GM12801 (cell line): ENCODE results near the gene RHOT2.

Source experiments
- TF ChIP-seq, protein P1 (sequence below): IDR thresholded peaks from one replicate; pipeline ENCODE4 v1.5.1; 2011; ENCODE audit warnings: control low read depth; ENCODE audit not compliant: insufficient read length; ENCODE audit errors: extremely low read depth

The RHOT2 gene

DNA sequence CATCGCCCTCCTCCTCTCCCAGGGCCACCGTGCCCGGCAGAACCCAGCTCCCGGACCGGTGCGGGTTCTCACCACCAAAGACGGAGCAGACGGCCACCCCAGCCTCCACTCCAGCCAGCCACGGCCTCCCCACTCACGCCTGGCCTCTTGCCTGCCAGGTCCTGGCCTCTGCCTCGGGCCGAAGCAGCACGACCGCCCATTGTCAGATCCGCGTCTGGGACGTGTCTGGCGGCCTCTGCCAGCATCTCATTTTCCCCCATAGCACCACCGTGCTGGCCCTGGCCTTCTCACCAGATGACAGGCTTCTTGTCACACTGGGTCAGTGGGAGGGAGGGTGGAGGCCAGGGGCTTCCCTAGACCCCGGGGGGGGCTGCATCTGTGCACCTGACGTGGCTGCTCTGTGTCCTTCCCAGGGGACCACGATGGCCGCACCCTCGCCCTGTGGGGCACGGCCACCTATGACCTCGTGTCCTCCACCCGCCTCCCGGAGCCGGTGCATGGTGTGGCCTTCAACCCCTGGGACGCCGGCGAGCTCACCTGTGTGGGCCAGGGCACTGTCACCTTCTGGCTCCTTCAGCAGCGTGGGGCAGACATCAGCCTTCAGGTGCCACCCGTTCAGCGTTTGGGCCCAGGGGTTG is 6.6 kb upstream of the RHOT2 start:
- TF ChIP-seq, protein P1, sequence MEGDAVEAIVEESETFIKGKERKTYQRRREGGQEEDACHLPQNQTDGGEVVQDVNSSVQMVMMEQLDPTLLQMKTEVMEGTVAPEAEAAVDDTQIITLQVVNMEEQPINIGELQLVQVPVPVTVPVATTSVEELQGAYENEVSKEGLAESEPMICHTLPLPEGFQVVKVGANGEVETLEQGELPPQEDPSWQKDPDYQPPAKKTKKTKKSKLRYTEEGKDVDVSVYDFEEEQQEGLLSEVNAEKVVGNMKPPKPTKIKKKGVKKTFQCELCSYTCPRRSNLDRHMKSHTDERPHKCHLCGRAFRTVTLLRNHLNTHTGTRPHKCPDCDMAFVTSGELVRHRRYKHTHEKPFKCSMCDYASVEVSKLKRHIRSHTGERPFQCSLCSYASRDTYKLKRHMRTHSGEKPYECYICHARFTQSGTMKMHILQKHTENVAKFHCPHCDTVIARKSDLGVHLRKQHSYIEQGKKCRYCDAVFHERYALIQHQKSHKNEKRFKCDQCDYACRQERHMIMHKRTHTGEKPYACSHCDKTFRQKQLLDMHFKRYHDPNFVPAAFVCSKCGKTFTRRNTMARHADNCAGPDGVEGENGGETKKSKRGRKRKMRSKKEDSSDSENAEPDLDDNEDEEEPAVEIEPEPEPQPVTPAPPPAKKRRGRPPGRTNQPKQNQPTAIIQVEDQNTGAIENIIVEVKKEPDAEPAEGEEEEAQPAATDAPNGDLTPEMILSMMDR, result no peak

DNA sequence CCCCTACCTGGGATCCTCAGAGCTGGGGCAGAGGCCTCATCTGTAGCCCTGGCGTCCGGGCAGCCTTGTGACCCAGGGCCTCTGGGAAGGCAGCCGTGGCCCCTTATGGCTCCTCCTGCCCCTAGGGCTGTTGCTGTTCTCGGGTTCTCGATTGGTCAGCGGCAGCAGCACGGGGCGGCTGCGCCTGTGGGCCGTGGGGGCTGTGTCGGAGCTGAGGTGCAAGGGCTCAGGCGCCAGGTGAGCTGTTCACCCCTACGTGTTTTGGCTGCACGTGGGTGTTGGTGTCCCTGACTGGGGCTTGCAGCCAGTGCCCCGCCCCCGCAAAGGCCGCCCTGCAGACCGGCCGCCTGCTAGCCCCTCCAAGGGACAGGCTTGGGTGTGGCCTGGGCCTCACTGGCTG is 5.8 kb upstream of the RHOT2 start:
- TF ChIP-seq, protein P1, result no peak

DNA sequence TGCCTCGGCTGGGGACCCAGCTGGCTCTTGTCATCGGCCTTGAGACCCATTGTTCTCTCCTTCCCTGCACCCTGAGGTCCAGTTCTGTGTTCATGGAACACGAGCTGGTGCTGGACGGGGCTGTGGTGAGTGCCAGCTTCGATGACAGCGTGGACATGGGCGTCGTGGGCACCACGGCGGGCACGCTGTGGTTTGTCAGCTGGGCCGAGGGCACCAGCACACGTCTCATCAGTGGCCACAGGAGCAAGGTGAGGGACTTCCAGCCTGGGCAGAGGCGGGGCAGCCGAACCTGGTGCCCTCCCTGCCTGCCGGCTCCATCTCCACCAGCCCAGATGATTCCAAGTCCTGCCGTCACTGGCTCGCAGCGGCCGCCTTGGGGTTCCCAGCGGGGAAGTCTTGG is 5.3 kb upstream of the RHOT2 start:
- TF ChIP-seq, protein P1, result no peak

DNA sequence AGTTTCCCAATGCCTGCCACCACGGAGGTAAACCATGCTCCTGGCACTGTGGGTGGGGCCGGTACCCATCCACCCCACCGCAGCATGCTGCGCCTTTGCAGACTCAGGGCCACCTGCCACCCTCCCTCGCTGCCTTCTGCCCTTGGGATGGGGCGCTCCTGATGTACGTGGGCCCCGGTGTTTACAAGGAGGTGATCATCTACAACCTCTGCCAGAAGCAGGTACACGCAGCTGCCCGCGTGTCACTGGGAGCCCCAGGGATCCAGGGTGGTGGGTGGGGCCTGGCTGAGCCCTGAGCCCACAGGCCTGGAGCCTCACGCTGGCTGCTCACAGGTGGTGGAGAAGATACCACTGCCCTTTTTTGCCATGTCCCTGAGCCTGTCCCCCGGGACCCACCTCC is 1.4 kb upstream of the RHOT2 start:
- TF ChIP-seq, protein P1, result no peak

DNA sequence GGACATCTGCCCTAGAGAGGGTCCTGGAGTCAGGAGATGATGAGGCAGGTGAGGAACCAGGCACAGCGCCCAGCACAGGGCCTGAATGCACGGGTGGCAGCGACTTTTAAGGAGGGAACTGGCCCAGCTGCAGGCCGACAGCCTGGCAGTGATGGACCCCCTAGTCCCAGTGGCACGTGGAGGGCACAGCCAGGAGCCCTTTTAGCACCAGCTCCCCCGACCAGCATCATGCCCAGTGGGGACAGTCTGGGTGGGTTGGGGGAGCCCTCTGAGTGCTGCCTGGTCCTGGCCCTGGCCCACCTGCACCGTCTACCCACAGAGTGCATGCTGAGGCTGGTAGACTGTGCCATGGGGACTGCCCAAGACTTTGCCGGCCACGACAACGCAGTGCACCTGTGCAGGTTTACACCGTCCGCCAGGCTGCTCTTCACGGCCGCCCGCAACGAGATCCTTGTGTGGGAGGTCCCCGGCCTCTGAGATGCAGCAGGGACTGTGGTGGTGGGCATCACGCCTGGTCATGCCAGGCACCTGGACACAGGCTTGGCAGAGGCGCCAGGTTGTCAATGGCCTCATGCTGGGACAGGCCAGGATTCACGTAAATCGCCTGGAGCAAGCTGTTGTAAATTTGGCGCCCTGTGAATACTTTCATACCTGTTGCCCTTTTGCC is 686 bp upstream of the RHOT2 start:
- TF ChIP-seq, protein P1, result no peak

DNA sequence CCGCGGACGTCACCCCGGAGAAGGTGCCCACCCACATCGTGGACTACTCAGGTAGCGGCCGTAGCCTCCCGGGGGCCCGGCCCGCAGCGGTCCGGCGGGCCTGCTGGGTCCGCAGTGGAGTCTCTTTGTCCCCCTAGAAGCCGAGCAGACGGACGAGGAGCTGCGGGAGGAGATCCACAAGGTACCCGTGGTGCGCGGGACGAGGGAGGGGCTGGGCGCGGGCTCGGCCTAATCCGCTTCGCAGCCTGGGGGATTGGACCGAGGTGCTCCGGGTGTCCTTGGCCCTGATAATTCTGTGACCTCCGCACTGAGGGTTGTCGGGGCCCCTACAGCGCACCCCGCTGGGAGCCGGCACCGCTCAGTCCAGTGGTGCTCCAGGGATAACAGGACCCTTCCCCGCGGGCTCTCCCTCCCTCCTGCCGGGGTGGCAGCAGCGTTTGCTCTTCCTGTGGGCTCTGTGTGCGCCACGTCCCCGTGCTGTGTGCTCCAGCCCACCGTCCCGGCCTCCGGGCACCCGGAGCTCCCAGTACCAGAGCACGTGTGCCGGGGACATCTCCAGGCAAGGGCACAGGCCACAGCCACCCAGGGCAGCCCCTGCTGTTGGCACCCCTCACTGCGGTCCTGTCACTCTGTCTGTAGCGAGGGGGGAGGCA is 713 bp downstream of the RHOT2 start:
- TF ChIP-seq, protein P1, result no peak

DNA sequence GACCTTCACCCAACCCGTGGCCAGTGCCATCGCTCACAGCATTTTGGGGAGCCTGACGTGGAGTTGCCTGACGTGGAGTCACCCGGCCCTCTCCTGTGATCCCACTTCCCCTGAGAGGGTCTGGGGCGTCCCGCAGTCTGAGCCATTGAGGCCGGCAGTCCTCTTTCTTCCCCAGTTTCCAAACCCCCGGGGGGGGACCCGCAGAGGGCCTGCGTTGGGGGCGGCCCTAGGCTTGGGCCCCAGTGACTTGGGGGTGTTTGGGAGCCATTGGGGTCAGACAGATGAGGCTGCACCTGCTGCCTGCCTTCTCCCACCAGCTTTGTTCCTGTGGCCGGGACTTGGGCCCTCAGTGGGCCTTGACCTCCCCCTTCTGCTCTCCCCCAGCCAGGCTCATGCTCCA is 1.7 kb downstream of the RHOT2 start:
- TF ChIP-seq, protein P1, result no peak
